HG03469 (cell line): ENCODE data around the gene NOL6.

Source experiments
- ATAC-seq: cut with Tn5 transposase; IDR thresholded peaks from one replicate; pipeline ENCODE4 v1.9.1; 2021; ENCODE audit warnings: mild to moderate bottlenecking, moderate library complexity, moderate number of reproducible peaks; ENCODE audit not compliant: unreplicated experiment

NOL6 gene

GRCh38 chr9:33453999-33454660 is 19.6 kb downstream of the NOL6 start:
- no peak for ATAC-seq

DNA sequence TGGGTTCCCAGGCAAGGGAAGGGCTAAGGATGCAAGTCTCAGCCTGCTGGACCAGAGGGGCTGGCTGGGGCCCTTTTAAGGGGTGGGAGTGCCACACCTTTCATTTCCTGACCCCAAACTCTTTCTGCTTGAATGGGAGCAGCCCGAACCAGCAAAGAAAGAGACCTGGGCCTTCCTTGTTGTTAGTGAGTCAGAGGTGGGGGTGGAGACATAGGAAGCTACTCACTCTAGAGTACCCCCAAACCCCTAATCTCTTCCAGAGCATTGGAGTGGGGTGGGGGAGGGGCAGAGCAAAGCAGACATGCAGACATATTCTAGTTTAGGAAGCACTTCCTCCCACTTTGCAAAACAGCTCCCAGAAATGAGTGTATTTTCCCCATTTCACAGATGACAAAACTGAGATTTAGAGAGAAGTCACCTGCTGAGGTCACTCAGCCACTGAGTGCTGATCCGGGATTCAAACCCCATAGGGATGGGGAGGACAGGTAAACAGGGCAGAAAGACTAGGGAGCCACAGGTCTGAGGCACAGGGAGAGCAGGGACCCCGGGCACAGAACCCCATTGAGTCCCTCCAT is 20.4 kb downstream of the NOL6 start:
- ATAC-seq: no peak

DNA sequence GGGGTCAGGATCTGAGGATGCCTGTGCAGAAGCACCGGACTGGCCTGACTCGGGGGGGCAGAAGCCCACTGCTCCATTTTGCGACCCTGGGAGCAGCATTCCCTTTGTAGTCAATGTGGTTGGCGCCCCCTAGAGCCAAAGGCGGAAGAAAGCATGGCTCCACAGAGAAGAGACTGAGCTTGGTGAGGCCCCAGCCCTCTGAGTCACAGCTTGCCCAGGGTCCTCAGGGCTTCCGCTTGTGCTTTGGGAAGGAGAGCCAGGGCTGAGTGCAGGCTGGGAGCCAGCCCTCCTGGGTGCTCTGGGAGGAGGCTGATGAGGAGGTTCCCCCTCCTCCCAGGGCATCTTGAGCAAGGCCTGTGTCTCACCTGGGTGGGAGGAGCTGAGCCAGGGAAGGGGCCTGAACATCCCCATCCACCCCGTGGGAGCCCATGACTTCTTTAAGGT is 20.9 kb downstream of the NOL6 start:
- no peak for ATAC-seq

GRCh38 chr9:33450621-33451146 is 23.0 kb downstream of the NOL6 start:
- no peak for ATAC-seq

GRCh38 chr9:33449715-33450114 is 24.0 kb downstream of the NOL6 start:
- no peak for ATAC-seq

GRCh38 chr9:33447799-33448553 is 25.7 kb downstream of the NOL6 start:
- ATAC-seq: no peak

DNA sequence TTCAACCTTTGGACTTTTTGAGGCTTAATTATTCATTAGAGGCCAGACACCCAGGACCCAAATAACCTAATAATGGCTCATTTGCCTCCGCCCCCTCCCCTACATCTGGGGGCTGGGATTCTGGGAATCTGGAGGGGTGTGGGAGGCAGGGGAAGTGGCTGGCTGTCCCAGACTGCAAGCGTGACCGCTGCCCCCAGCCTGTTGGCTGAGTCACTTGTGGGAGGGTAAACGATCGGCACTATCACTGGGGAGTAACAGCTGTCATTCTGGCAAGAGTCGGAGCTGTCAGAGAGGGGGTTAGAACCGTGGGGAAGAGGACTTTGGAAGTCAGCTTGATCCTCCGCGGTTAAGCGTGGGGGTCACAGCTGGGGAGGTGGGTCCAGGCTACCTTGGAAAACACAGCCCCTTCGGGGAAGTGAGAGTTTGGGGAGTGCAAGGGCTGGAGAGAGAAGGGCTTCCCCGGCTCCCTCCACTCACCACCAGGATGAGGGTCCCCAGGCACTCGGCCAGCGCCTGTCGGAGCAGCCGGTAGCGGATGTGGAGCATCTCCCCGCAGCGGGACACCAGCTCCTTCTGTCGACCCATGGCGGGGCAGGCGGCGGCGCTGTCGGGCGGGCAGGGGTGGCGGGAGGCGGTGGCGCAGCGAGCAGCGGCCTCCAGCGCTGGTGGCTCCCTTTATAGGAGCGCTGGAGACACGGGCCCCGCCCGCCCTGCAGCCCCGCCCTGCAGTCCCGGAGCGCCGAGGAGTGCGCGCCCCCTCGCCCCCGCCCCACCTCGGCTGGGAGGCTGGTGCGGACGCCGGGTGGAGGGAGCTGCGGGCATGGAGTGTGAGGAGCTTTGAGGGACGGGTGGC is 26.6 kb downstream of the NOL6 start, which contains the start of gene AQP3:
Gene AQP3 (minus strand): TSS at position 648 of the 853 bp plus-strand sequence. CDS start 63 bp downstream, at position 585.
- ATAC-seq: no peak

DNA sequence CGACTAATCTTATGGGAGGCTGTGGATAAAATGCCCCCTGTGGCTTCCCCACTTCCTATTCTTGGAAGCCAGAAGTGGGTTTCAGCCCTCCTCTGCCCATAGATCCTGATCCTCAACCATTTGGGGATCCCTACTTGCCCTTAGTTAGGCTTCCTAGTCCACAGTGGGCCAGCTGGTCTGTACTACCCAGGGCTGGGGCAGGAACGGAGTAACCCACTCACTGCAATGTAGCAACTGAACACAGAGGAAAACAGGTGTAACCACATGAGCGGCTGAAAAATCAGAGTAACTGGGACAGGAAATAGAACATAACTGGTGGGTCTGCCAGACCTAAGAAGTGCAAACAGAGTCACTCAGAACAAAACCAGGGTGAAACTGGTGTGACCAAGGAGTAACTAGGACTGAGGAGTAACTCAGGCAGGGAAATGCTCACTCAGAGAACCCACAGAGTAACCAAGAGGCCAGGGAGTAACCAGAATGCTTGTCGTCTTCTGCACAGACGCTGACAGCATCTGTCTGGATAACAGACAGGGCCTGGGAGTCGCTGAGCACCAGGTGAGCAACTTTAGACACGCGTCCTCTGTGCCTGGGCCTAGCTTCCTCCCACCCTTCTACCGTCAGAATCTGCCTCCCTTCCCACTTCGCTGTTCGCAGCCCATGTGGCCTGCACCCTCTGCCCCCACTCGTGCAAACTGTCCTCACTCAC is 27.3 kb downstream of the NOL6 start:
- peak; percentile 93 for ATAC-seq

GRCh38 chr9:33445389-33446239 is 28.1 kb downstream of the NOL6 start:
- ATAC-seq: no peak

GRCh38 chr9:33443464-33444154 is 30.1 kb downstream of the NOL6 start:
- no peak for ATAC-seq

DNA sequence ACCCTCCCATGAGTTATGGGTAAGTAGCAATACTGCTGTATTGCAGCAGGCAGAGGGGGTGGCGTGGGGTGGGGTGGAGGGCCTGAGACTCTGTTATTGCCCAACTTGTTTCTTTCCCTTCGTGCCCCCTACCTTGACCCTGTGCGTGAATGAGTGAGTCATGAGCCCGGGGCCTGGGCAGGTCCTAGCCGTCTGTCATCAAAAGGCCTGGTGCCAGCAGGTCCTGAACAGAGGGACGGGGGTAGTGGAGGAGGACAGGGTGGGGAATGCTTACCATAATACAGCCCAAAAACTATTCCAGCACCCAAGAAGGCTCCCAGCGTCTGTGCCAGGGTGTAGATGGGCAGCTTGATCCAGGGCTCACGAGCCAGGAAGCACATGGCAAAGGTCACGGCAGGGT is 30.7 kb downstream of the NOL6 start:
- ATAC-seq: no peak

GRCh38 chr9:33442125-33442524 is 31.6 kb downstream of the NOL6 start:
- no peak for ATAC-seq

- no peak for ATAC-seq
These were observed 33.1 kb downstream of the NOL6 start for GRCh38 chr9:33440609-33441008.

DNA sequence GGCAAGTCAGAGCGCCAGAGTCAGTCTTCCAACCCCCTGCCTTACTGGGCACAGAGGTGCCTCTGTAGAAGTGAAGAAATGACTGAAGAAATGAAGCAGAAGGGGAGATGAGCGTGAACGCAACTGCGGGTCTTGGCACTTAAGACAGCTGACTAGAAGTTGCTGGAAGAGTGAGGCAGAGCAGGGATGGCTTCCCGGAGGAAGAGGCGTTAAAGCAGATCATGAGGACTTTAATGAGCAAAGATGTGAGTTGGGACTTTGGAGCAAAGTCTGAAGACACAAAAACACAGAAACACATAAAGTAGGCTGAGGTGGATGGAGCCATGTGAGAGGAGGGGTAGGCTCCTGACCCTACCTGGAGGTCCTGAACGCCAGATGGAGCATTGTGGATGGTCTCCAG is 33.5 kb downstream of the NOL6 start:
- ATAC-seq: no peak

- no peak for ATAC-seq
These were observed 34.0 kb downstream of the NOL6 start for GRCh38 chr9:33439731-33440130.

- no peak for ATAC-seq
These were observed 34.6 kb downstream of the NOL6 start for GRCh38 chr9:33438926-33439680.

DNA sequence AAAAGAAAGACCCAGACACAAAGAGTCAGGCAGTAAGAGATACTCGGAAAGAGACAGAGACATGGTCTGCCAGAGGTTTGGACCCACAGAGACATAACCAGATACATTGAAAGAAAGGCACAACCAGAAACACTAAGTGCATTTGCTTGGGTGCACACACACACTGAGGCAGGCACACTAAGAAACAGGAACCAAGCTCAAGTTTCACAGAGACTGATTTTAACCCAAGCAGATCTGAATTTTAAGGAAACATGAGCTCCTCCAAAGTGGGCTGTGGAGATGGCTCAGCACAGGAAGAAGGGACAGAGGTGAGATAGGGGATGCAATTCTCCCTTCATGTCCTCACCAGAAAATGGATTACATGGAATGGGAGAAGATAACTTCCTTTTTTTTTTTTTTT is 35.8 kb downstream of the NOL6 start:
- no peak for ATAC-seq

DNA sequence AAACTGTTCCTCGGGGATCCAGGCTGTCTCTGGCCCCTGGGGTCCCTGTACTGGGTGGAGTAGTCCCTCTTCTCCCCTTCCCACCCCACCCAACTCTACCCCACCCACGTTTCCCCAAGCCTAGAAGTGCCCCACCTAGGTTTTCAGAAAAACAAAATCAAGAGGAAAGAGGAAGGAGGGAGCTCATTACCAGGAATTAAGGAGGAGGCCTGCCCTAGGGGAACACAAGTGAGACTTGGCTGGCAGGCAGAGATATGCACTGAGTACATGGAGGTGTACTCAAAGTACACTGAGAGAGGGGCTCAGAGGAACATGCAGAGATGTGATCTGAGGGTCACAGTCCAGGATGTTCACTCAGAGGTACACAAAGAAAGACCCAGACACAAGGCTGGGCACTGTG is 36.5 kb downstream of the NOL6 start:
- no peak for ATAC-seq
